ENCODE measurements around the gene ARHGEF10L.
A peak's percentile ranks its signal among the peaks of the same experiment; 100 is the strongest.

ARHGEF10L gene

GRCh38 chr1:17594690-17595601 is 55.4 kb downstream of the ARHGEF10L start:
- peak; percentile 59 to 68 for DNase-seq (ENCODE audit: low read depth in 2 of 2)
- no peak overlapping the region for H3K4me3 ChIP-seq (replicated peaks in 1 of 2; ENCODE audit: low read depth in 2 of 2, low read length in 2 of 2)

GRCh38 chr1:17595602-17595925 is 56.1 kb downstream of the ARHGEF10L start:
- no peak for DNase-seq (ENCODE audit: low read depth in 2 of 2)
- no peak overlapping the region for H3K4me3 ChIP-seq (replicated peaks in 1 of 2; ENCODE audit: low read depth in 2 of 2, low read length in 2 of 2)
- TF ChIP-seq CTCF (IDR thresholded peaks at IDR 0.05; ENCODE audit: low read depth, low read length) = no peak

More at GRCh38 chr1:17594690-17595601, 55.4 kb downstream of the ARHGEF10L start:
- no peak for TF ChIP-seq CTCF (IDR thresholded peaks at IDR 0.05; ENCODE audit: low read depth, low read length)

GRCh38 chr1:17596186-17596585 is 56.7 kb downstream of the ARHGEF10L start:
- no peak for DNase-seq (ENCODE audit: low read depth in 2 of 2)
- no peak for TF ChIP-seq CTCF (IDR thresholded peaks at IDR 0.05; ENCODE audit: low read depth, low read length)
- no peak overlapping the region for H3K4me3 ChIP-seq (replicated peaks in 1 of 2; ENCODE audit: low read depth in 2 of 2, low read length in 2 of 2)

GRCh38 chr1:17596651-17597509 is 57.4 kb downstream of the ARHGEF10L start:
- H3K4me3 ChIP-seq (replicated peaks in 1 of 2; ENCODE audit: low read depth in 2 of 2, low read length in 2 of 2) = no peak overlapping the region
- DNase-seq (ENCODE audit: low read depth in 2 of 2) = no peak
- TF ChIP-seq CTCF (IDR thresholded peaks at IDR 0.05; ENCODE audit: low read depth, low read length) = no peak

GRCh38 chr1:17597651-17598050 is 58.2 kb downstream of the ARHGEF10L start:
- TF ChIP-seq CTCF (IDR thresholded peaks at IDR 0.05; ENCODE audit: low read depth, low read length) = no peak
- no peak for DNase-seq (ENCODE audit: low read depth in 2 of 2)
- no peak overlapping the region for H3K4me3 ChIP-seq (replicated peaks in 1 of 2; ENCODE audit: low read depth in 2 of 2, low read length in 2 of 2)

GRCh38 chr1:17598251-17598650 is 58.8 kb downstream of the ARHGEF10L start:
- no peak for DNase-seq (ENCODE audit: low read depth in 2 of 2)
- no peak for TF ChIP-seq CTCF (IDR thresholded peaks at IDR 0.05; ENCODE audit: low read depth, low read length)
- no peak overlapping the region for H3K4me3 ChIP-seq (replicated peaks in 1 of 2; ENCODE audit: low read depth in 2 of 2, low read length in 2 of 2)

All from cardiac fibroblast (primary cell).